Activated T-helper 2 cell treated with anti-CD3 and anti-CD28 coated beads, Interferon-gamma antibody, Interleukin-2, Interleukin-4, amounts not matched to agents 10 μg/mL and 5 μg/mL and 100 μg/mL, durations not matched to agents 14 hours and 24 hours and 36 hours (primary cell): Measurements from ENCODE around the gene NOXO1. TPM values are rescaled to one million over a fixed set of nuclear protein-coding genes. Genes with fewer than 3 reads are reported as not detected.
"Not testable (repeated sequence)": the region's sequence is repeated elsewhere in the genome, so short reads cannot be mapped to it uniquely, and the experiment has no call there.

Experiments used
- DNase-seq: peaks from one replicate; pipeline ENCODE4 v3.0.0; 2021; ENCODE audit warnings: low spot score
- H3K27ac Mint-ChIP-seq: one replicate; pipeline ENCODE4 v1.8.0; 2021; ENCODE audit warnings: mixed read lengths
- H3K27me3 Mint-ChIP-seq: one replicate; pipeline ENCODE4 v1.8.0; 2021; ENCODE audit warnings: low read depth, mixed read lengths
- H3K36me3 Mint-ChIP-seq: one replicate; pipeline ENCODE4 v1.8.0; 2021; ENCODE audit warnings: low read depth, mixed read lengths
- H3K4me1 Mint-ChIP-seq: one replicate; pipeline ENCODE4 v1.8.0; 2021; ENCODE audit warnings: low read depth, mixed read lengths
- H3K4me3 Mint-ChIP-seq: one replicate; pipeline ENCODE4 v1.8.0; 2021; ENCODE audit warnings: low read depth, mild to moderate bottlenecking, moderate library complexity, mixed read lengths
- H3K9me3 Mint-ChIP-seq: one replicate; pipeline ENCODE4 v1.8.0; 2021; ENCODE audit warnings: mixed read lengths
- intact Hi-C: fragments of 100-400 bp; cut with micrococcal nuclease; formaldehyde crosslinking; loops from one replicate; pipeline ENCODE4 v1.15.1; 2023
- total RNA-seq: library from RNA; stranded (reverse); gene quantifications from 2 replicates; pipeline ENCODE4 v1.2.3, GENCODE V29; 2022

NOXO1 gene
- total RNA-seq, 1 donor from 2014 or later = 0.23 TPM

GRCh38 chr16:1941162-1942046, 39.9 kb downstream of the NOXO1 start:
- intact Hi-C loops = loop anchor here (5.0 kb wide), 2 partner anchors 84 to 201 kb away; no protein-coding TSS in a partner anchor
- H3K27ac Mint-ChIP-seq = no peak overlapping the region
- H3K9me3 Mint-ChIP-seq = no peaks in the 10 kb centered on the region
- peaks cover 11% of the 10 kb centered on the region for H3K36me3 Mint-ChIP-seq
- no peaks in the 10 kb centered on the region for H3K27me3 Mint-ChIP-seq
- H3K4me3 Mint-ChIP-seq = peak overlapping the region; percentile 90
- H3K4me1 Mint-ChIP-seq = peaks cover 15% of the 10 kb centered on the region
- DNase-seq = no peak

- Mint-ChIP-seq H3K27ac (no peak overlapping the region), H3K4me1 (peaks cover 15% of the 10 kb centered on the region), H3K4me3 (peak overlapping the region; percentile 21), H3K9me3 (no peaks in the 10 kb centered on the region), H3K36me3 (peaks cover 11% of the 10 kb centered on the region), H3K27me3 (no peaks in the 10 kb centered on the region)
- DNase-seq = no peak
- intact Hi-C loops = loop anchor here (5.0 kb wide), 2 partner anchors 83 to 202 kb away; no protein-coding TSS in a partner anchor
Observed at GRCh38 chr16:1940273-1941161, 40.8 kb downstream of the NOXO1 start.

- not testable (repeated sequence) for H3K9me3 Mint-ChIP-seq, H3K27me3 Mint-ChIP-seq, H3K4me3 Mint-ChIP-seq, H3K27ac Mint-ChIP-seq, DNase-seq
- Mint-ChIP-seq H3K4me1 (peaks cover 15% of the 10 kb centered on the region), H3K36me3 (peaks cover 11% of the 10 kb centered on the region)
- intact Hi-C loops = loop anchor here (5.0 kb wide), 2 partner anchors 83 to 202 kb away; no protein-coding TSS in a partner anchor
Observed at GRCh38 chr16:1939833-1940232, 41.4 kb downstream of the NOXO1 start.

GRCh38 chr16:1938910-1939309, 42.4 kb downstream of the NOXO1 start:
- DNase-seq = no peak
- no peak overlapping the region for H3K27ac Mint-ChIP-seq
- intact Hi-C loops = no loop called here
- H3K4me3 Mint-ChIP-seq = no peak overlapping the region
- no peaks in the 10 kb centered on the region for H3K27me3 Mint-ChIP-seq
- H3K9me3 Mint-ChIP-seq = no peaks in the 10 kb centered on the region
- H3K4me1 Mint-ChIP-seq = peaks cover 10% of the 10 kb centered on the region
- H3K36me3 Mint-ChIP-seq = peaks cover 11% of the 10 kb centered on the region

- peaks cover 8% of the 10 kb centered on the region for H3K4me1 Mint-ChIP-seq
- no peaks in the 10 kb centered on the region for H3K27me3 Mint-ChIP-seq
- no peak for DNase-seq
- no peaks in the 10 kb centered on the region for H3K9me3 Mint-ChIP-seq
- H3K36me3 Mint-ChIP-seq = peaks cover 11% of the 10 kb centered on the region
- no peak overlapping the region for H3K27ac Mint-ChIP-seq
- intact Hi-C loops = no loop called here
- no peak overlapping the region for H3K4me3 Mint-ChIP-seq
Observed at GRCh38 chr16:1938316-1938715, 43.0 kb downstream of the NOXO1 start.

GRCh38 chr16:1936945-1937479, 44.3 kb downstream of the NOXO1 start:
- H3K4me3 Mint-ChIP-seq = no peak overlapping the region
- H3K9me3 Mint-ChIP-seq = no peaks in the 10 kb centered on the region
- DNase-seq = no peak
- H3K27ac Mint-ChIP-seq = no peak overlapping the region
- peaks cover 11% of the 10 kb centered on the region for H3K36me3 Mint-ChIP-seq
- no peaks in the 10 kb centered on the region for H3K27me3 Mint-ChIP-seq
- intact Hi-C loops = no loop called here
- H3K4me1 Mint-ChIP-seq = peaks cover 5% of the 10 kb centered on the region

- intact Hi-C loops = no loop called here
- no peak overlapping the region for H3K4me3 Mint-ChIP-seq
- no peak for DNase-seq
- H3K9me3 Mint-ChIP-seq = no peaks in the 10 kb centered on the region
- peaks cover 2% of the 10 kb centered on the region for H3K4me1 Mint-ChIP-seq
- H3K27ac Mint-ChIP-seq = no peak overlapping the region
- H3K36me3 Mint-ChIP-seq = peaks cover 4% of the 10 kb centered on the region
- H3K27me3 Mint-ChIP-seq = no peaks in the 10 kb centered on the region
Observed at GRCh38 chr16:1933097-1933661, 48.1 kb downstream of the NOXO1 start.

GRCh38 chr16:1932050-1933028, 48.9 kb downstream of the NOXO1 start:
- Mint-ChIP-seq H3K36me3 (no peaks in the 10 kb centered on the region), H3K27me3 (no peaks in the 10 kb centered on the region), H3K9me3 (no peaks in the 10 kb centered on the region), H3K4me1 (peaks cover 2% of the 10 kb centered on the region), H3K27ac (no peak overlapping the region), H3K4me3 (no peak overlapping the region)
- no peak for DNase-seq
- intact Hi-C loops = no loop called here

GRCh38 chr16:1930338-1930720, 50.9 kb downstream of the NOXO1 start:
- no peaks in the 10 kb centered on the region for H3K36me3 Mint-ChIP-seq
- H3K4me3 Mint-ChIP-seq = no peak overlapping the region
- H3K9me3 Mint-ChIP-seq = no peaks in the 10 kb centered on the region
- DNase-seq = no peak
- peaks cover 2% of the 10 kb centered on the region for H3K4me1 Mint-ChIP-seq
- intact Hi-C loops = no loop called here
- H3K27ac Mint-ChIP-seq = no peak overlapping the region
- no peaks in the 10 kb centered on the region for H3K27me3 Mint-ChIP-seq

- no peaks in the 10 kb centered on the region for H3K9me3 Mint-ChIP-seq
- peaks cover 2% of the 10 kb centered on the region for H3K4me1 Mint-ChIP-seq
- DNase-seq = peak; percentile 88
- intact Hi-C loops = loop anchor here (10.0 kb wide), 1 partner anchor 65 kb away; no protein-coding TSS in a partner anchor
- H3K27ac Mint-ChIP-seq = no peak overlapping the region
- peaks cover 1% of the 10 kb centered on the region for H3K27me3 Mint-ChIP-seq
- H3K36me3 Mint-ChIP-seq = no peaks in the 10 kb centered on the region
- peak overlapping the region; percentile 45 for H3K4me3 Mint-ChIP-seq
Observed at GRCh38 chr16:1929578-1930337, 51.5 kb downstream of the NOXO1 start.

GRCh38 chr16:1929105-1929504, 52.2 kb downstream of the NOXO1 start:
- peak overlapping the region; percentile 55 for H3K27ac Mint-ChIP-seq
- H3K36me3 Mint-ChIP-seq = no peaks in the 10 kb centered on the region
- peaks cover 5% of the 10 kb centered on the region for H3K27me3 Mint-ChIP-seq
- H3K9me3 Mint-ChIP-seq = no peaks in the 10 kb centered on the region
- peak overlapping the region; percentile 65 for H3K4me3 Mint-ChIP-seq
- intact Hi-C loops = loop anchor here (10.0 kb wide), 1 partner anchor 64 kb away; no protein-coding TSS in a partner anchor
- H3K4me1 Mint-ChIP-seq = peaks cover 2% of the 10 kb centered on the region
- DNase-seq = no peak
